Lung microvascular endothelial cell (primary cell): Measurements from ENCODE around the gene SCAPER. TPM values are rescaled to one million over a fixed set of nuclear protein-coding genes. Genes with fewer than 3 reads are reported as not detected.
A peak's percentile ranks its signal among the peaks of the same experiment; 100 is the strongest.

Experiments
- DNase-seq, 2 donors: peaks; one replicate each; pipeline versions ENCODE4 v3.0.0 to v3.0.0-alpha.2; 2010; ENCODE audit warnings: low read depth in 2 of 2
- total RNA-seq: library from RNA; depleted of rRNA; stranded (reverse); fragments of >200 nt; gene quantifications from 2 replicates; pipeline ENCODE4 v1.2.1, GENCODE V29; 2014

Gene SCAPER, protein sequence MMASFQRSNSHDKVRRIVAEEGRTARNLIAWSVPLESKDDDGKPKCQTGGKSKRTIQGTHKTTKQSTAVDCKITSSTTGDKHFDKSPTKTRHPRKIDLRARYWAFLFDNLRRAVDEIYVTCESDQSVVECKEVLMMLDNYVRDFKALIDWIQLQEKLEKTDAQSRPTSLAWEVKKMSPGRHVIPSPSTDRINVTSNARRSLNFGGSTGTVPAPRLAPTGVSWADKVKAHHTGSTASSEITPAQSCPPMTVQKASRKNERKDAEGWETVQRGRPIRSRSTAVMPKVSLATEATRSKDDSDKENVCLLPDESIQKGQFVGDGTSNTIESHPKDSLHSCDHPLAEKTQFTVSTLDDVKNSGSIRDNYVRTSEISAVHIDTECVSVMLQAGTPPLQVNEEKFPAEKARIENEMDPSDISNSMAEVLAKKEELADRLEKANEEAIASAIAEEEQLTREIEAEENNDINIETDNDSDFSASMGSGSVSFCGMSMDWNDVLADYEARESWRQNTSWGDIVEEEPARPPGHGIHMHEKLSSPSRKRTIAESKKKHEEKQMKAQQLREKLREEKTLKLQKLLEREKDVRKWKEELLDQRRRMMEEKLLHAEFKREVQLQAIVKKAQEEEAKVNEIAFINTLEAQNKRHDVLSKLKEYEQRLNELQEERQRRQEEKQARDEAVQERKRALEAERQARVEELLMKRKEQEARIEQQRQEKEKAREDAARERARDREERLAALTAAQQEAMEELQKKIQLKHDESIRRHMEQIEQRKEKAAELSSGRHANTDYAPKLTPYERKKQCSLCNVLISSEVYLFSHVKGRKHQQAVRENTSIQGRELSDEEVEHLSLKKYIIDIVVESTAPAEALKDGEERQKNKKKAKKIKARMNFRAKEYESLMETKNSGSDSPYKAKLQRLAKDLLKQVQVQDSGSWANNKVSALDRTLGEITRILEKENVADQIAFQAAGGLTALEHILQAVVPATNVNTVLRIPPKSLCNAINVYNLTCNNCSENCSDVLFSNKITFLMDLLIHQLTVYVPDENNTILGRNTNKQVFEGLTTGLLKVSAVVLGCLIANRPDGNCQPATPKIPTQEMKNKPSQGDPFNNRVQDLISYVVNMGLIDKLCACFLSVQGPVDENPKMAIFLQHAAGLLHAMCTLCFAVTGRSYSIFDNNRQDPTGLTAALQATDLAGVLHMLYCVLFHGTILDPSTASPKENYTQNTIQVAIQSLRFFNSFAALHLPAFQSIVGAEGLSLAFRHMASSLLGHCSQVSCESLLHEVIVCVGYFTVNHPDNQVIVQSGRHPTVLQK (N-terminal part only)
- total RNA-seq: 3.9 and 11.5 TPM in 2 replicates

DNA sequence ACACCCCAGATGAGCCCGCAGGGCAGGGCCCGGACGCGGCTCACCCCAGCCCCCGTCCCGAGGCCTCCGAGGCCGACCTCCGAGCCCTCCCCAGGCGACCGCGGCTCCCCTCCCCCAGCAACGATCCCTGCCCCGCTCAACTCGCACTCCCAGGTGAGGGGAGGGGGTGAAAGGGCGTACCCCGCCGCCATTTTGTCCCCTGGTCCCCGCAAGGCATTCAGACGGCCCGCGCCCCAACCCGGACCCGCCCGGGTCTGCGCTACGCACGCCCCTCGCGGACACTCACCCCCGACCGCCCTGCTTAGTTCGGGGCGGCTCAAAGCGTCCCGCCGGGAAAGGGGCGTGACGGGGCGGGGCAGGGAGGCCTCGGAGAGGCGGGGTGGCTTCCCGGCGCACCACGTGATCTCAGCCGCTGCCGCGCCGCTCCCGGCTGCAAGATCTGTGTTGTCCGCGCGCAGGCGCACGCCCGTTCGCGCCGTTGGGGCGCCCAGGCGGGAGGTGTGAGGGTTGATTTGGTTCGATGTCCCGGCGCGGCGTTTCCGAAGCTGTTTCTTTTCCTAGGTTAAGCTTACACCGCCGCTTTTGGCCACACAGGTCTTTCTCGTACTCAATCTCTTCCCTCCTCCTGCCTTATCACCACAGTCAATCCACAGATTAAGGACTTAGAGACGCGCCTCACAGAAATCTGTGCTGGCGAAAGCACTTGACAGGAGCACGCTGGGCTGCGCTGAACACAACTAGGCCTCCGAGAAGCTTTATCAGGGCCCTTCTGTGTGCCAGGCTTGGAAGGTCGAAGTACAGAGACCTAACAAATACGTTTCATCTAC lies at the start of gene SCAPER:
TSS of gene SCAPER (minus strand) at position 328 of the 827 bp plus-strand sequence. CDS start 21,523 bp downstream, outside the sequence.
- DNase-seq: peak; percentile 92

DNA sequence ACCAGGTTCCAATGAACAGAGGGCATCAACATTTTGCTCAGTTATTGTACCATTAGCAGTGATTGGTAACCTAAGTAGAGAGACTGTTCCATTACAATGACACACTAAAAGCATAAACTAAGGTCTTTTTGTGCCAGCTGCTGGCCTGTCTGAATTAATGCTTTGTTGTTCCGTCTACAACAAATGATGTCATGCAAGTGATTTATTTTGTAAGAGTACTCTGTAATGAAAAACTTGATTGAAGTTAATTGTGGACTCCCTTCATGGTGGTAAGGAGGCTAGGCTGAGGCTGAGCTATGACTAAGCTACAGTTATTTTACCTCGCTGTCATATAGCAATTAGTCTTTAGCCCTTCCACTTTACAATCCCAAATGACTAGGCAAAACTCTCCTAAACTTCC lies 49.6 kb upstream of the SCAPER start:
- no peak for DNase-seq

DNA sequence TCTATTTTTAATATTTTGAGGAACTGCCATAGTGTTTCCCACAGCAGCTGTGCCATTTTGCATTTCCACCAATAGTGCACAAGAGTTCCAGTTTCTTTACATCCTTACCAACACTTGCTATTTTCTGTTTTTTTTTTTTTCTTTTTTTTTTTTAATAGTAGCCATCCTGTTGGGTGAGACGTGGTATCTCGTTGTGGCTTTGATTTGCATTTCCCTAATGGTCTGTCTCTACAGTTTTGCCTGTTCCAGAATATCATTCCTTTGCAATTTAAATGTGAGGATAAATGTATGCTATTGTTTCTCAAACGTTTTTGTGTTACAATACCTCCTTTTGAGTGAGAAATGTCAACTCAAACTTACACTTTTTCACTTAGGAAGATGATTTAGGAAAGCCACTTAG lies 48.8 kb upstream of the SCAPER start:
- DNase-seq: no peak

DNA sequence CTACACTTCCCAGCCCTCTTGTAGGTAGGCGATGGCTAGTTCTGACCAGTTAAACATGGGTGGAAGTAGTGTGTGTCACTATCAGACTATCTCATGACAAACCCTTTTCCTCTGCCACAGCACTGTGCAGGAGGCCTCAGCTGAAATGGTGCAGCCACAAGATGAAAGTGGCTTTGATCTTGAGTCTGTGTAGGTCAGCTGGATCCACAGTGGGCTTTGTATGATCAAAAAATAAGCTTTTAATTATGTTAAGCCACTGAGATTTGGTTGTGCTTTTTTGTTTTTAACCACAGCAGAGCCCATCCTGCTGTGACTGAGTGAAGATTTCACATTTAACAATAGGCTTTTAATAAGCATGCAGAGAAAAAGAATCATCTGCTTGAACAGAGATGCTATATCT lies 46.1 kb upstream of the SCAPER start:
- no peak for DNase-seq

DNA sequence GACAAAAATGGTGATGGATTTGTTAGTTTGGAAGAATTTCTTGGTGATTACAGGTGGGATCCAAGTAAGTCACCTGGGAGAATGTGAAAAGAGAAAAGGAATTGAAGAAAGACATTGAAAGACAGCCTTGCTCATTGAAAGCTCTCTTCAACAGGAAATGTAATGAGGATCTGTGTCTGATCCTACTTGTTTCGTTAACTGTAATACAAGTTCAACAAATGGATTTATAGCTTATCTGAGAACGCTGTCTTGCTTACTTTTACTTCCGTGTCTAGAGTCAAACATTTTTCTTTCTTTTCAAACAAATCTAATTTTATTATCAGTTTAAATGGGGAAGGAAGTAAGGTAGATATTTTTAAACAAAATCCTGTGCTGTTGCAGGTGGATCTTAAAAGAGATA lies 42.3 kb upstream of the SCAPER start:
- DNase-seq: no peak

DNA sequence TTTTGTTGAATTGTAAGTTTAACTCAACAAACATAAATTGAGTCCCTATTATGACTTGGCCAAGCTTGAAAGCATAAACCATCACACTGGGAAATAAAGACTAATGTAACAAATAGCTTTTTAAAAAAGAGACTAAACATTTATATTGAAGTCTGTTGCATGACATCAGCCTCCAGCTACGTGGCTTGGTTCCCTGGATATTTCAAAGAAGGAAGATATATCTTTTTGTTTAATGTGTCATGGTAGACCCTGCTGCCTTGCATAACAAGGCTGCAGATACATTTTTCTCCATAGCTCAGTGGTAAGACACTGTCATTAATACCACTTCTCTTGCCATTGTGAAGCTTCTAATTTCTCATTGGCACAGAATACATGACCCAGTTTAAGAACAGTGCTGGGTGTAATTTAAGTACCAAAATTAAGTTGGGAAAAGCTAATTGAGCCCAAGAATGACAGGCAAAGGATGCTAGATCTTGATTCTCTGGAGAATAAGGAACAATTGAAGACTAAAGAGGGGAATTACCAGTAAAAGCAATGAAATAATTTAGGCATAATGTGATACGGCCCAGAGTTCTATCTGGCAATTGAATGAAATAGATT lies 40.5 kb upstream of the SCAPER start:
- no peak for DNase-seq

DNA sequence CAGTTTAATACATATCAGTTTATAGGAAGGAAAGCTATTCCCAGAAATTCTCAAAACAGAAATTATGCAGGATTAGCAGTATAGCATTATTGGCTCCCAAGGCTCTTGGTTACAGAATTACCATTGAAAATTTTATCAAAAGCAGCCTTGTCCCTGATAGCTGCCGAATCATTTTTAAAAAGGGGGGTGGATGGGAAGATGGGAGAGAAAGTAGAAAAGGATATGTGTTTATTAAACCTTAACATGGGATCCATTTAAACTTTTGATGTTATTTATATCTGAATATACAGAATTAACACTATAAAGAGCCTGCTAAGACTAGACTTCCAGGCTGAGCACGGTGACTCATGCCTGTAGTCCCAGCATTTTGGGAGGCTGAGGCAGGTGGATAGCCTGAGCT lies 37.2 kb upstream of the SCAPER start:
- DNase-seq: no peak

DNA sequence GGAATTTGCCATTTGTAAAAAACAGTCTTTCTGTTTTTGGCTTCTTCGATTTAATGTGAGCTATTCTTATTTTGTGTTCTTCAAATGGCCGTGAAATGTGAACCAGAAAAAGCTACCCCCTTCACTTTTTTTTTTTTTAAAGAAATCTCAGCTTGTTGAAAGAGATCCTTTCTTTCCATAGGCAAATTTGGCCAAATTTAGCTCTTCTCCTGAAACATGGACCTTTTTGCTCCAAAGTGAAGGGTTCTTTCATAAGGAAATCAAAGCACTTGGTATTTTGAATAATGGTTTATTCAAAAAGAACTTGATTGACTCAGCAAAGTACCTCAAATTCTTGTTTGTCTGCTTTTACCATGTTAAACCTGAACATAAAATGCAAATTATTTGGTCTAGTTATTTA lies 36.5 kb upstream of the SCAPER start:
- DNase-seq: no peak

DNA sequence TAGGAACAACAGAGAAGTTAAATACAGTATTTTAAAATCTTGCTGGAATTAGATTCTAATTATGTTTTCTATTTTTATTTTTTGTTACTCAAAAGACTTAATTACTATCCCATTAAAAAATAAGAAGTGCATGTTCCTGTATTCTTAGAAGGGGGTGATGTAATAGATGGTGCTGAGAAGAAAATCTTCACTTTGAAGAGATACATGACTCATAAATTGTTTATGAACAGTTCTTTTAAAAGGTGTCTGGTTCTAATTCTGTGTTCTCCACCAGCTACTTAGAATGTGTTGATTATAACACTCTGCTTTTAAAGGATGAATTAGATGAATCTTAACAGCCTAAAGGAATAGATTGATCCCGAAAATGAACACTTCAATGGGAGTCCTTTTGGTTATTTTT lies 34.6 kb upstream of the SCAPER start:
- no peak for DNase-seq

DNA sequence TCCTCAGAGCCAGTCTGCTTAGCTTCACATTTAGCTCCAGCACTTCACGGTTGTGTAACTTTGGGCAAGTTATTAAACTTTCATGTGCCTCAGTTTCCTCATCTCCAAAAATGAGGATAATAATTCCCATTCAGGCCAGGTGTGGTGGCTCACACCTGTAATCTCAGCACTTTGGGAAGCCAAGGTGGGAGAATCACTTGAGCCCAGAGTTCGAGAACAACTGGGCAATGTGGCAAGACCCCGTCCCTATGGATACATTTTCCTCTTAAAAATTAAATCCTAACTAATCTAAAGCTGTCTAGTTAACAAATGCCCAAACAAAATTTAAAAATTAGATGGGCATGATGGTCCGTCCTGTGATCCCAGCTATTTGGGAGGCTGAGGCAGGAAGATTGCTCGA lies 33.6 kb upstream of the SCAPER start:
- DNase-seq: no peak

DNA sequence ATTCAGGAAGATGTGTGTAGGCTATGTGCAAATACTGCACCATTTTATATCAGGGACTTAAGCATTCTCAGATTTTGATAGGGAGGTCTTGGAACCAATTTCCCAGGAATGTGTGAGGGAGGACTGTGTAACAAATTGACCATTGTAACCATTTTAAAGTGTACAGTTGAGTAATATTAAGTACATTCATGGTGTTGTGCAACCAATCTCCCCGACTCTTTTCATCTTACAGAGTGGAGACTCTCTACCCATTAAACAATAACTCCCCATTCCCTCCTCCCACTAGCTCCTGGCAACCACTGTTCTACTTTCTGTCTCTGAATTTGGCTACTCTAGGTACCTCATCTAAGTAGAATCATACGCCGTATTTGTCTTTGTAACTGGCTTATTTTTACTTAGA lies 31.5 kb upstream of the SCAPER start:
- no peak for DNase-seq

DNA sequence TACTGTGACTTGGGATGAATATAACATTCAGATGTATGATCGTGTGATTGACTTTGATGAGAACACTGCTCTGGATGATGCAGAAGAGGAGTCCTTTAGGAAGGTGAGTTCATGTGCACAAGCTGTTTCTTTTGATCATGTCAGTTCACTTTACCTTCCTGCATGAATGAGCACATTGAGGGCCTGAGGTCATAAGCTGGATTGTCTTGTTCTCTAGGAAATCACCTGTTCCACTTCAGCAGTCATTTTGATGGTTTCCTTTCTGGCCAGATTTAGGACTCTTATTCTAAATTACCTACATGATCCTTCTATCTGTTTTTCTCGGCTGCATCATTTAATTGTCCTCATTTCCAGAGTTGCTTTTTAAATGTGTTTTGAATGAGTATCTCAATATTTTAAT lies 30.5 kb upstream of the SCAPER start:
- DNase-seq: no peak

DNA sequence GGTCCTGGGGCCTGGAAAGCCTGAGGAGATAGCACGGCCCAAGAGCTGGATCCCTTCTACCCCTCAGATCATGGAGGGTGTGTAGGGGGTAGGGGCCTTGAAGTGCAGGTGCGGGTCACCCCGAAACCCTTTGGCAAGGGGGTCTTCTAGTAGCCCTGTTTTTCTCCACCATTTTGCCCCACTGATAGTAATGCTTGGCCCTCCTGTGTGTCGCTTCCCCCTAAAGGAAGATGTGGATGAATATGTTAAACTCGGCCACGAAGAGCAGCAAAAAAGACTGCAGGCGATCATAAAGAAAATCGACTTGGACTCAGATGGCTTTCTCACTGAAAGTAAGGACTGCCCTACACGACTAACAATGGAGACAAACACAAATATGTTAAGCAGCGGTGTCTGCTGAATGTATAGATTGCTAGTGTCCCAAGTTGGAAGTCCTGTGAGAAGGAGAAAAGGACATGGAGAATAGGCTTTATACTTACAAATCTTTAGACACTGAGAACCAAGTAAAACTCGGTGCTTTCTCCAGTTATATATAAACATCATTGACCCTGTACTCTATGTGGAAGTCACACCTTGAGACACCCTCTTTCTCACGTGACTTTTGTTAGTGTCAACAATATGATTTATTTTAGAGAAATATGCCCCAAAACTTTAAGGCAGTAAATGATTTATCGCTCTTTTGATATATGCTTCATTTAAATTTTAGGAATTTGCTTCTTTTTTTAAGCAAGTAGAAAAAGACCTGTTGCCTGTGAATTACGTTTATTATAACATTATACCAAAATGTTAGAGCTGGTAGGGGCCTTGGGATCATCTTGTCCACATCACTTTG lies 27.2 kb upstream of the SCAPER start:
- DNase-seq: peak in 1 of 2 donors; percentile 14

DNA sequence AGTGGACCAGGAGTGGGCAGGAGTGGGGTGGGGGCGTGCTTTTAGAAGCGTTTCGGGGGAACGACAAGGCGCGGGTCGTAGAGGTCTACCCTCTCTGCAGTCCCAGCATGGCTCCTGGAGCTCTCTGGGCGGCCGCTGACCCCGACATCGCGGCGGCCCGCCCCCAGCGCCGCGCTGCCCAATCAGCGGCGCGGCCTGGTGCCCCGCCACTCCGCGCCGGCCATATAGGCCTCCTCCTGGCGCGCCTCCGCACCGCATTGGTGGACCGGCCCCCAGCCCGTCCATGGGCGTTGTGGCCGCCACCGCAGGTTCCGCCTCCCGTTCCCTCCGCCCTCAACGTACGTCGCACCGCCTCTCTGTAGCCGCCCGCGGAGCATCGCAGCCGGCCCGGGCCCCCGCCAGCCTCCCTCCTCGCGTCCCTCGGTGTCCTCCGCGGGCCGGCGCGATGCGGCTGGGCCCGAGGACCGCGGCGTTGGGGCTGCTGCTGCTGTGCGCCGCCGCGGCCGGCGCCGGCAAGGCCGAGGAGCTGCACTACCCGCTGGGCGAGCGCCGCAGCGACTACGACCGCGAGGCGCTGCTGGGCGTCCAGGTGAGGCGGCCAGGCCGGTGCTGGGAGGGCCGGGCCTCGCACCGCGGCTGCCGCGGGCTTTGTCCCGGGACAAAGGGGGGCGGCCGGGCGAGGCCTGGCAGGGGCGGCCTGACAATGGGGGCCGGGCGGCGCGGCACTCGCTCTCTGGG lies 26.4 kb upstream of the SCAPER start, which contains the start of gene RCN2:
TSS of gene RCN2 (plus strand) at position 353 of the 738 bp plus-strand sequence. CDS start at position 446, 93 bp downstream.
- DNase-seq: peak; percentile 95 to 97

DNA sequence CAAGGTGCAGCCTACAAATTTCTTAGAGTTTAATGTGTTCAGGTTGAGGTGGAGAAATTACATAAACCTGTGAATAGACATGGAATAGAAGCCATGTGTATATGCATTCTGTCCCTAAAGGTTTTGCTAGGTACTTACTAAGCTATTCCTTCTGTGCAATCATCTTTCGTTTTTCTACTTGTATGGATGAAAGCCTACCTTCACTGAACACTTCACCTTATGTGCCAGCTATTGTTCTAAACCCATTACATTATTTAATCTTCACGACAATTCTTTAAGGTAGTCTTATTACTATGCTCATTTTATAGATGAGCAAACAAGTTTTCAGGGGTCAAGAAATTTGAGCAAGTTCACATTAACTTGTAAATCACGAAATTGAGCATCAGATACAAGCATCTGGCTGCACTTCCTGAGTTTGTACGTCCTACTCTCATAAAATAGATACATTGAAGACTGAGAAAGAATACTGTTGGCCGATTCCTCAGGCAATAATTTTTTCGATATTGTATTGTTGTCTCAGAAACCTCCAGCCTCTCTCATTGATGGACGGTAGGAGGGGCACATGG lies 25.8 kb upstream of the SCAPER start:
- DNase-seq: no peak

DNA sequence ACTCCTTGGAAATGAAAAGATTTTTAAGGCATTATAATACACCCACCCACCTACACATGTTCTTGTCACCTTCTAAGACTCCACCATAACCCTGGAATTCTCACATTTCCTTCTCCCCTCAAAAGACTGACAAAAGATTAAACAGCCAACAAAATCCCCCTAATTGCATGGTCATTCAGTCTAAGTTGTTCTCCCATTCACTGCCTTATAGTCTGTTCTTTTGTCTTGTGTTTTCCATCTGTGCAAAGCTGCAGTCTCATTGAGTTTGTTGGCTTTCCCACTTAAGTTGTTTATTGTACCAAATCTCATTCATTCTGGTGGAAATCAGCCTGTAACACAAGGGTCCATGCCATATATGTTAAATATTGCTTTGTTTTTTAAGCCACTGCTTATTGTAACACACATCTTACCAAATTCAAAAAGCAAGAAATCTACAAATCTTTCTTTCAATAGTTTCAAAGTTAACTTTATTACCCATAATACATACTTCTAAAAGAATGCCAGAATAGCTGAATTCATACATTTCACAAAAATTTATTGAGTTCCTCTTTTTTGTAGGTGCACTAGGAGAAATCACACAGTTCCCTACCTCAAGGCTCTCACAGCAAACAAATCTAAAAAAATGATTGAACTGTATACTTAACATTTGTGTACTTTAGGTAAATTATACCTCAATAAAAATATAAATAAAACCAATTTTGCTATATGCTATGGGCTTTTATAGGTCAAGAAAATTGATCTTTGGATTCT lies 24.0 kb upstream of the SCAPER start:
- DNase-seq: no peak

DNA sequence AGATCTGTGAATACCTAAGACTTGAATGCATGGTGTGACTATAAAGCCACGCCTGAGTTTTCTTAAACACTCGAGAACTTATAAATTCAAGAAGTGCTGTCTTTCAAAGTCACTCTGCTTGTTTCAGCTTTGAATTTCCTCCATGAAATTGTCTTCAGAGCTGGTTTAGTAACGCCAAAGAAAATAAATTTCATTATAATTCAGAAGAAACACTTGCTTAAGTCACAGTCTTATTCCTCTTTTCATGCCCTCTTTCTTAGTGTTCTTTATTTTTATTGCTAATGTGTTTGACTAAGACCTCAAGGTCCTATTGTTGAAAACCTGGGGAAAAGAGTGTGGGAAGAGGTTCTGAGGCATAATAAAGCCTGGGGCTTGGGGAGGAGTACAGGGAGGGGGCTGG lies 23.1 kb upstream of the SCAPER start:
- no peak for DNase-seq

DNA sequence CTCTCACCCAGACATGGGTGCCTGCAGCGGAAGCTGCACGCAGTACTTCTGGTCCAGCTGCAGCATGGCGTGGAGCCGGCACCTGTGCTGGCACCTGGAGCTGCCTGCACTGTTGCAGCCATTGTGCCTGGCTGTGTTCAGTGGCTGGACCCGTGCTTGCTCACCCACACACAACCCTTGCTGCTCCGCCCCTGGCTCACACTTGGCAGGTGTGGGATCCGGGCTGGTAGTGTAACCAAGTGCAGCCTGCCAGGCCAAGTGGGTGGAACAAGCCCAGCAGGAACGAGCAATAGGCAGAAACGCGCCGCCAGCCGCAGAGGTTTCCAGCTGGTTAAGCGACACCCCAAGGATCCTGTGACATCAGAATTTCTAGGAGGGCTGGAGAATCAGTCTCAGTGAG lies 11.2 kb upstream of the SCAPER start:
- no peak for DNase-seq
